GM21360 (cell line): ENCODE results near the gene ARSB.

Experiments
- ATAC-seq: cut with Tn5 transposase; IDR thresholded peaks from one replicate; pipeline ENCODE4 v1.9.1; 2021; ENCODE audit warnings: mild to moderate bottlenecking, moderate library complexity; ENCODE audit not compliant: unreplicated experiment

ARSB gene

DNA sequence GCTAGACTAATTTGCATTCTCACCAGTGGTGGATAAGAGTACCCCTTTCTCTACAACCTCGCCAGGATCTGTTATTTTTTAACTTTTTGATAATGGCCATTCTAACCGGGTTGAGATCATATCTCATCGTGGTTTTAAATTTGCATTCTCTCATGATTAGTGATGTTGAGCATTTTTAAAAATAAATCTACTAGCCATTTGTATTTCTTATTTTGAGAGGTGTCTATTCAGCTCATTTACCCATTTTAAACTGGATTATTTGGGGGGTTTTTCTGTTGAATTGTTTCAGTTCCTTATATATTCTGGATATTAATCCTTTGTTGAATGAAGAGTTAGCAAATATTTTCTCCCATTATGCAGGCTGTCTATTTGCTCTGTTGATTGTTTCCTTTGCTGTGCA, 139.6 kb downstream of the ARSB start:
- no peak for ATAC-seq

- no peak for ATAC-seq
Measured at GRCh38 chr5:78843436-78843835, 141.7 kb downstream of the ARSB start.

GRCh38 chr5:78841767-78842166, 143.3 kb downstream of the ARSB start:
- ATAC-seq, result no peak

GRCh38 chr5:78838753-78839152, 146.4 kb downstream of the ARSB start:
- ATAC-seq, result no peak

DNA sequence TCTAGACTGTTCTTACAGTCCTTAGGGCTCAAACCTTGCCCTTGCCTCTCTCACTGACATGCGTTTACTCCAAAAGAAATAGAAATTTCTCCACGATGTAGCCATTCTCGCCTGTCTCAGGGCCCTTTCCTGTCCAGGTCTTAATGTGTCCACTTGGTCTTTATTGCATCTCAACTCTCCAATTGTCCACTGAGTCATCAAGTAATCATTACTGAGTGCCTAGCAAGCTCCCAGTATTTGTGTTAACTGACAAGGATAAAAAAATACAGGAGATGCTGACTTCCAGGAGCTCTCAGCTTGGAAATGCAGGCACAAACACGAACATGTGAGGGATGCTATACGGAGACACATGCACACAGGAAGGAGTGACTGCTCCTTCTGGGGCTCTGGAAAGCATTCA, 147.3 kb downstream of the ARSB start:
- no peak for ATAC-seq

DNA sequence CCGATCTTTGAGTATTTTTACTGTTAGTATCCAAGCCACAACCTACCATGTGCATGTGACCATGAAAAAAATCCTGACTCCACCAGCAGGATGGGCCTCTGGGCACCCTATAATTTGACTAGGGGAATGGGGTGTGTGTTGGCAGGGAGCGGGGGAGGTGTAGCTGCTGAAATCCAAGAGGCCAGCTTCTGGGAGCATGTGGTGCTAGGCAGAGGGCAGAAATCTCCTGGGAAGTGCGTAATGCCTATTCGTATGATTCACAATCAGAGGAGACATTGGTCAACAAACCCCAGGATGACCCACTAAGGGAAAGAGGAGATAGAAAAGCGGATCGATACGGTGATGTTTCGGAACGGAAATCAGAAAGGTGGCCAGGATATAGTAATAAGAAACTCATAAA, 149.9 kb downstream of the ARSB start:
- no peak for ATAC-seq

GRCh38 chr5:78833284-78833683, 151.8 kb downstream of the ARSB start:
- ATAC-seq, result no peak

- no peak for ATAC-seq
Measured at GRCh38 chr5:78830528-78831046, 154.5 kb downstream of the ARSB start.

- no peak for ATAC-seq
Measured at GRCh38 chr5:78829811-78830527, 155.1 kb downstream of the ARSB start.

DNA sequence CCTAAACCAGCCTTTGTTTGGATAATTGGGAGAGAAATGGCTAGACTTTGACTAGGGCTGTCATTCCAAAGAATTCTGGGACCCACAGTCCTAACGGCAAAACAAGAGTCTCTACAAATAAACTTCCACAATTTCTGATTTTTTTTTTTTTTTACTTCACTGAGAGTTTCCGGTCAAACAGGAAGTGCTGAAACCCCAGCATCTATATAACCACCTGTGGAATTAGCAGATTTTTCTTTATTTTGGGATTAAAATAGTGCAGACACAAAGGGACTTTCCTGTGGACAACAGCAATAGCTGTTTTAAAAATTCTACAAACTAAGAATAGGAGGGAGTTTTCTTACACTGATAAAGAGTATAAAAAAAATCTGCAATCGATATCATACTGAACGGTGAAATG, 157.4 kb downstream of the ARSB start:
- no peak for ATAC-seq

- ATAC-seq, result no peak
Measured at GRCh38 chr5:78824831-78825281, 160.3 kb downstream of the ARSB start.

DNA sequence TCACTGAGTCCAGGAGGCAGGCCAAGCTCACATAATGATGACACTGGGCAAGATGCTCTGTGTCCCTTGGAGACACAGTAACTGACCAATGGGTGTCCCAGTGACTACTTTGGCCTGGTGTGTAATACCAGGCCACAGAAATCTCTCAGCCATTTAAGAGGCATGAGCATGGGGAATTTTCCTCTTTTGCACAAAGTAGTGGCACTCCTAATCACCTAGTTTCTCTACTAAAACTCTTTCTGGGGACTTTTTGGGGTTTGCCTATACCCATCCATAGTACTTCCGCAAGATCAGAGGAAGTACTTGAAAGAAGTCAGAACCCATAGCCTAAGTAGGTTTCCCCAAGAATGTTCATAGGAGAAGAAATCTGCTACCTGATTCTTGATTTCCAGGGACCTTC, 161.9 kb downstream of the ARSB start:
- no peak for ATAC-seq

DNA sequence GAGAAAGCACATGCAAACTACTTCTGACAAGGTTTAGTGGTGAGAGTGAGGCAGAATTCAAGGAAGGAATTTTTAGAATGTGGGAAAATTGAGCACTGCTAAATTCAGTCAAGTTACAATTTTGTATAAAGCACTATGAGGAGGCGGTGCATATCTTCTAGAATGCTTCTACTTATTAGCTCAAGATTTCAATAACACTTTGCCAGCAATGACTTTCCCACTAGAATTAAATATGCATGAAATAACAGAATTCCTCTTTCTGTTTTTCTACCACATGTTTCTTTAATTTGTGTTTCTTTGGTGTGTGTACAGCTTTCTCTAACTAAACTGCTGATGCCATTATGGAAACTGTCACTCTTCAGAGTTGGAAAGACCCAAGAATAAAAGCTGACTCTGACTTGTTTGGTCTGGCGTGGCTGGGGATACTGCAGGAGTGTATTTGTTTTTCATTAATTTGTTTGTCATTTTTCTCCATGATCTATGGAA, 163.5 kb downstream of the ARSB start:
- no peak for ATAC-seq

GRCh38 chr5:78819707-78820106, 165.4 kb downstream of the ARSB start:
- no peak for ATAC-seq

- ATAC-seq, result no peak
Measured at GRCh38 chr5:78819166-78819565, 165.9 kb downstream of the ARSB start.

DNA sequence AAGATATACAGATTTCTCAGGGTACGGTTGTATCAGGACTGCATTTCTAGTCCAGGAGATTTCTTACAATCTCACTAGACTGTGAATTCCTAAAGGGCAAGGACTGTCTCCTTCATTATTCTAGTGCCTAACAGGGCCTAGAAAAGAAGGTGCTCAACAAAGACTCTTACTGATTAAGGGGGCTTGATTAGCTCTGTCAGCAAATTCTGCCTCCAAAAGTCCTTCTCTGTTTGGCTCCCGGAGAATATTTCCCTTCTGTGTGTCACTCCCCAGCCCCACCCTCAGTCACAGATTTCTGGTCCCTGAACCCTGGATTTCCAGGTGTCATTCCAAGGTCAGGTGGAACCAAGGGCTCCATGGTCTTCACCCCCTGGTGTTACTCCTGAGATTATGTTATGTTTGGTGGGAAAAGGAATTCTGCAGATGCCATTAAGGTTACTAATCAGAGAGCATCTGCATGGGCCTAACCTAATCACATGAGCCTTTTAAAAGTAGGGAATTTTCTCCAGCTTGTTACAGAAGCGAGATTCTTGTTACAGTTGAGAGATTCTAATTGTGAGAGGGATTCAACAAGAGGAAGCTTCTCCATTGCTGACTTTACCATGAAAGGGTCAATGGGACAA, 168.9 kb downstream of the ARSB start:
- ATAC-seq, result no peak

GRCh38 chr5:78813906-78814530, 171.1 kb downstream of the ARSB start:
- no peak for ATAC-seq

DNA sequence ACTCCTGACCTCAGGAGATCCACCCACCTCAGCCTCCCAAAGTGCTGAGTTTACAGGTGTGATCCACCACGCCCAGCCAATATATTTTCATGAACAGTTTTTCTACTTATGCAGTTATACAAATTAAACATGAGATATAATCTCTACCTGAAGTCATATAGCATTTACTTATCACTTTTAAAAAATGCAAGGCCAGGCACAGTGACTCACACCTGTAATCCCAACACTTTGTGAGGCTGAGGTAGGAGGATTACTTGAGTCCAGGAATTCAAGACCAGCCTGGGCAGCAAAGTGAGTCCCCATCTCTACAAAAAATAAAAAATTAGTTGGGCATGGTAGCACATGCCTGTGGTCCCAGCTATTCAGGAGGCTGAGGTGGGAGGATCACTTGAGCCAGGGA, 171.8 kb downstream of the ARSB start:
- ATAC-seq, result no peak

- no peak for ATAC-seq
Measured at GRCh38 chr5:78811866-78812265, 173.2 kb downstream of the ARSB start.

DNA sequence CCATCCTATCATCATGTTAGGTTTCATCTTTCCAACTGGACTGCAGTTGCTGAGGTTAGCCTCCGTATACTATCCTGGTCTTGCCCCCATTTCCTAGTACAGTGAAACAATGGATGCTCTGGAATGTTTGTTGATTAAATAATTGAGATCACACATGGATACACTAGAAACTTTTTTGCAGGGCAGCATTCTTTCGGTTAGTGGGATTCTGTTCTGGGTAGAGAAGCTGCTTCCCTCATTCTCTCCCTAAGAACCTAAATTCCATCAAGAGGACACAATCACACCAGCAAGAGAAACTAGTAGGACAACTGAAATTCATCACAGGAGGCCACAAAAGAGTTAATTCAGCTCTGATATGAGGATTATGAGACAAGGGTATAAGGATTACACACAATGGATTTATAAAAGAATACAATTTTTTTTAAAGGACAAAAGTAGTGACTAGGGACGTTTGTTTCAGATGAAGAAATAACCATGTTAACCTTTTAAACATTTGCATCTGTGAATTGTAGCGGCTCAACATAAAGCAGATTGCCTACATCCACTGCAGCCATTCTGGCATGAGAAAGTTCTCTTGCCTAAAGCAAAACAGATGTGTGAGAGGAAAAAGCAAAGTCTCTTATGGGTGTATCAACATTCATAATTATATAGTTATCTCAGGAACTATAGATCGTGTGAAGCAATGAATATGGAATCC, 173.8 kb downstream of the ARSB start:
- ATAC-seq, result no peak
